H1 (cell line): Measurements from ENCODE around the gene ULBP3. TPM values are rescaled to one million over a fixed set of nuclear protein-coding genes. Genes with fewer than 3 reads are reported as not detected.

Source experiments
- CTCF ChIA-PET: fragments of 300-600 bp; sonication (Branson Sonifier 250); formaldehyde crosslinking; loops from one replicate; lab custom pipeline; 2021; ENCODE audit not compliant: partially characterized antibody; lab: Charles Lee
- POLR2A ChIA-PET: fragments of 300-600 bp; sonication (Branson Sonifier 250); formaldehyde crosslinking; loops from one replicate; lab custom pipeline; 2021; ENCODE audit warnings: inconsistent platforms; ENCODE audit not compliant: partially characterized antibody; lab: Charles Lee
- DNase-seq, 2 experiments: peaks; one replicate each; pipeline versions ENCODE4 v3.0.0 to v3.0.0-alpha.2; 2010 to 2022; ENCODE audit warnings: low spot score in 2 of 2, low read depth in 1 of 2, mixed read lengths in 1 of 2
- FAIRE-seq: peaks from 2 replicates; lab custom pipeline; 2011; peaks lifted over from hg19 to GRCh38; lab: Jason Lieb, UNC
- H2AFZ ChIP-seq: 2 replicates; pipeline ENCODE4 v1.8.1; 2012; ENCODE audit warnings: low read length, inconsistent platforms
- H2AK5ac ChIP-seq: 2 replicates; pipeline ENCODE4 v1.6.1; 2013; ENCODE audit warnings: low read depth, low read length
- H2BK120ac ChIP-seq: replicated peaks from 2 replicates; pipeline ENCODE3; 2013; ENCODE audit warnings: low read depth, low read length, inconsistent platforms
- H2BK12ac ChIP-seq: 2 replicates; pipeline ENCODE4 v1.6.1; 2013; ENCODE audit warnings: low read depth, low read length
- H2BK15ac ChIP-seq: 2 replicates; pipeline ENCODE4 v1.6.1; 2013; ENCODE audit warnings: low read length
- H2BK20ac ChIP-seq: 2 replicates; pipeline ENCODE4 v1.6.1; 2013; ENCODE audit warnings: low read length
- H2BK5ac ChIP-seq: 2 replicates; pipeline ENCODE4 v1.6.1; 2013; ENCODE audit warnings: low read depth, low read length
- H3K14ac ChIP-seq: 2 replicates; pipeline ENCODE4 v1.6.1; 2013; ENCODE audit warnings: inconsistent platforms; ENCODE audit not compliant: insufficient read length
- H3K18ac ChIP-seq: 2 replicates; pipeline ENCODE4 v1.6.1; 2013; ENCODE audit warnings: low read length; ENCODE audit errors: extremely low read depth
- H3K23ac ChIP-seq: 2 replicates; pipeline ENCODE4 v1.6.1; 2013; ENCODE audit warnings: inconsistent platforms; ENCODE audit not compliant: insufficient read length
- H3K23me2 ChIP-seq: 2 replicates; pipeline ENCODE4 v1.6.1; 2013; ENCODE audit warnings: low read depth, low read length
- H3K27ac ChIP-seq: 2 replicates; pipeline ENCODE4 v1.6.1; 2011; ENCODE audit warnings: low read depth, low read length, inconsistent platforms
- H3K27me3 ChIP-seq, 4 experiments: replicated peaks in 1 of 4; 1 replicate in 1 of 4; 2 replicates in 3 of 4; pipeline versions ENCODE4 v1.6.1 to v1.8.1; 2011 to 2013; ENCODE audit warnings: low read length in 3 of 4, mild to moderate bottlenecking in 3 of 4, inconsistent platforms in 2 of 4, mixed read lengths in 2 of 4, moderate library complexity in 1 of 4; ENCODE audit not compliant: control insufficient read depth in 3 of 4, insufficient read depth in 3 of 4; ENCODE audit errors: extremely low read depth in 1 of 4
- H3K36me3 ChIP-seq, 4 experiments: 2 replicates each; pipeline versions ENCODE4 v1.6.1 to v1.8.1; 2011 to 2013; ENCODE audit warnings: mild to moderate bottlenecking in 4 of 4, low read length in 3 of 4, moderate library complexity in 2 of 4, control low read depth in 1 of 4, inconsistent platforms in 1 of 4; ENCODE audit not compliant: insufficient read depth in 4 of 4, control insufficient read depth in 2 of 4
- H3K4ac ChIP-seq: replicated peaks from 2 replicates; pipeline ENCODE3; 2013; ENCODE audit warnings: low read length, low read depth, mixed read lengths, inconsistent platforms; ENCODE audit not compliant: insufficient read length
- H3K4me1 ChIP-seq, 4 experiments: replicated peaks in 1 of 4; 1 replicate in 1 of 4; 2 replicates in 3 of 4; pipeline versions ENCODE4 v1.6.1 to v1.8.1; 2011 to 2013; ENCODE audit warnings: low read length in 3 of 4, inconsistent platforms in 2 of 4, mixed read lengths in 1 of 4; ENCODE audit not compliant: insufficient read depth in 4 of 4, control insufficient read depth in 3 of 4
- H3K4me2 ChIP-seq, 2 experiments: 2 replicates each; pipeline versions ENCODE4 v1.6.1 to v1.8.1; 2011 to 2013; ENCODE audit warnings: low read depth in 2 of 2, low read length in 2 of 2, control low read depth in 1 of 2, inconsistent platforms in 1 of 2, mild to moderate bottlenecking in 1 of 2; ENCODE audit not compliant: insufficient read depth in 1 of 2
- H3K4me3 ChIP-seq, 4 experiments: fragments of 200-600, 300-600 bp in 1 of 4; sonication (generic), shearing (Covaris generic), sonication (Bioruptor Twin) in 1 of 4; 2 replicates each; pipeline versions ENCODE4 v1.5.1 to v1.8.1; 2011 to 2016; ENCODE audit warnings: low read length in 4 of 4, low read depth in 3 of 4, control low read depth in 2 of 4, inconsistent platforms in 2 of 4, mild to moderate bottlenecking in 2 of 4, mixed read lengths in 1 of 4, moderate library complexity in 1 of 4; ENCODE audit not compliant: insufficient read depth in 2 of 4; ENCODE audit errors: extremely low read depth in 1 of 4
- H3K56ac ChIP-seq: replicated peaks from 2 replicates; pipeline ENCODE3; 2013; ENCODE audit warnings: low read depth, mild to moderate bottlenecking, mixed read lengths, low read length, inconsistent platforms; ENCODE audit not compliant: insufficient read length
- H3K79me1 ChIP-seq: 2 replicates; pipeline ENCODE4 v1.6.1; 2013; ENCODE audit warnings: low read depth, low read length, control low read depth
- H3K79me2 ChIP-seq, 2 experiments: 2 replicates each; pipeline versions ENCODE4 v1.6.1 to v1.8.1; 2012 to 2013; ENCODE audit warnings: low read length in 2 of 2, mild to moderate bottlenecking in 2 of 2, inconsistent platforms in 1 of 2; ENCODE audit not compliant: insufficient read depth in 2 of 2, control insufficient read depth in 1 of 2
- H3K9ac ChIP-seq, 4 experiments: replicated peaks in 1 of 4; 1 replicate in 1 of 4; 2 replicates in 3 of 4; pipeline versions ENCODE4 v1.6.1 to v1.8.1; 2011 to 2013; ENCODE audit warnings: low read depth in 3 of 4, low read length in 3 of 4, control low read depth in 2 of 4, mild to moderate bottlenecking in 2 of 4, moderate library complexity in 2 of 4, inconsistent platforms in 1 of 4; ENCODE audit errors: extremely low read depth in 1 of 4
- H3K9me3 ChIP-seq, 2 experiments: 2 replicates each; pipeline versions ENCODE4 v1.6.1 to v1.8.1; 2012 to 2013; ENCODE audit warnings: mild to moderate bottlenecking in 2 of 2, moderate library complexity in 2 of 2, control low read depth in 1 of 2, inconsistent platforms in 1 of 2, low read depth in 1 of 2, low read length in 1 of 2, mixed read lengths in 1 of 2; ENCODE audit not compliant: insufficient read depth in 2 of 2
- H4K20me1 ChIP-seq, 2 experiments: replicated peaks in 1 of 2; 2 replicates each; pipeline versions ENCODE3 to v1.8.1; 2011 to 2013; ENCODE audit warnings: inconsistent platforms in 2 of 2, low read length in 2 of 2, mild to moderate bottlenecking in 1 of 2; ENCODE audit not compliant: insufficient read depth in 2 of 2, control insufficient read depth in 1 of 2
- H4K5ac ChIP-seq: 2 replicates; pipeline ENCODE4 v1.6.1; 2013; ENCODE audit warnings: low read length, low read depth, mixed read lengths, inconsistent platforms; ENCODE audit not compliant: insufficient read length
- H4K8ac ChIP-seq: 2 replicates; pipeline ENCODE4 v1.8.0; 2013; ENCODE audit warnings: mild to moderate bottlenecking, moderate library complexity, low read length, inconsistent platforms; ENCODE audit not compliant: insufficient read depth; ENCODE audit errors: extremely low read depth
- H4K91ac ChIP-seq: replicated peaks from 2 replicates; pipeline ENCODE3; 2013; ENCODE audit warnings: low read length, mixed read lengths, inconsistent platforms; ENCODE audit not compliant: insufficient read length
- CEBPB ChIP-seq: IDR thresholded peaks from 2 replicates; pipeline ENCODE4 v1.6.1; 2012; ENCODE audit warnings: low read depth, low read length
- E2F6 ChIP-seq: IDR thresholded peaks from 2 replicates; pipeline ENCODE4 v1.6.1; 2012; ENCODE audit warnings: inconsistent platforms
- KDM4A ChIP-seq: IDR thresholded peaks from one replicate; pipeline ENCODE4 v1.7.1; 2012; ENCODE audit warnings: low read depth, mild to moderate bottlenecking, moderate library complexity, low read length, inconsistent platforms; ENCODE audit not compliant: severe bottlenecking
- KDM5A ChIP-seq: fragments of 200-600 bp; IDR thresholded peaks from 2 replicates; pipeline ENCODE4 v1.7.1; 2012; ENCODE audit warnings: mild to moderate bottlenecking, low read length, inconsistent platforms, mixed read lengths
- MAX ChIP-seq: IDR thresholded peaks from 2 replicates; pipeline ENCODE4 v1.6.1; 2012; ENCODE audit warnings: inconsistent platforms
- NANOG ChIP-seq: IDR thresholded peaks from 2 replicates; pipeline ENCODE4 v1.6.1; 2011; ENCODE audit warnings: low read length, low read depth, mild to moderate bottlenecking, inconsistent platforms; ENCODE audit not compliant: insufficient read depth, poor library complexity, severe bottlenecking
- SAP30 ChIP-seq: fragments of 300-600 bp; sonication (generic); IDR thresholded peaks from 2 replicates; pipeline ENCODE4 v1.7.1; 2012; ENCODE audit warnings: low read length, moderate library complexity, mild to moderate bottlenecking, inconsistent platforms; ENCODE audit not compliant: insufficient read depth, insufficient replicate concordance
- SP1 ChIP-seq: IDR thresholded peaks from 2 replicates; pipeline ENCODE4 v1.6.1; 2011; ENCODE audit warnings: low read depth, low read length
- SP2 ChIP-seq: IDR thresholded peaks from 2 replicates; pipeline ENCODE4 v1.6.1; 2012; ENCODE audit warnings: mild to moderate bottlenecking, low read length, inconsistent platforms
- SP4 ChIP-seq: IDR thresholded peaks from 2 replicates; pipeline ENCODE4 v1.6.1; 2012; ENCODE audit warnings: low read length, inconsistent platforms
- SRF ChIP-seq: IDR thresholded peaks from 2 replicates; pipeline ENCODE4 v1.6.1; 2011; ENCODE audit warnings: mild to moderate bottlenecking, low read depth, low read length, moderate library complexity
- USF2 ChIP-seq: IDR thresholded peaks from 2 replicates; pipeline ENCODE4 v1.6.1; 2011; ENCODE audit warnings: low read length, improper control_type of control experiment
- WGBS, 2 experiments: shearing (Covaris generic) in 1 of 2; methylation state at CpG; one replicate each; pipeline versions ENCODE4 v1.1.6 to v1.1.7; 2013 to 2015; ENCODE audit warnings: low lambda C conversion rate in 2 of 2, mixed read lengths in 2 of 2, inconsistent platforms in 1 of 2, low coverage in 1 of 2, missing lambda C conversion rate in 1 of 2; ENCODE audit not compliant: insufficient replicate concordance in 2 of 2, insufficient coverage in 1 of 2, insufficient read length in 1 of 2; ENCODE audit errors: extremely low coverage in 1 of 2, missing lambda C conversion rate in 1 of 2; 5-methylcytosine and 5-hydroxymethylcytosine counted together
- polyA plus RNA-seq, 7 experiments: library from polyadenylated mRNA; depleted of rRNA in 3 of 7; stranded (reverse) in 5 of 7; unstranded in 2 of 7; fragments of >200 nt in 5 of 7; fragments of 200-250 nt in 2 of 7; gene quantifications; 1 replicate in 5 of 7; 2 replicates in 1 of 7; 4 replicates in 1 of 7; pipeline versions ENCODE4 v1.2.1 to v1.2.3, GENCODE V29; 2011 to 2013; ENCODE audit warnings: missing spikeins in 2 of 7, mixed read lengths in 2 of 7
- total RNA-seq: library from RNA; stranded (reverse); fragmentation: NEBNext Ultra II Directional; extraction: Animal tissue kit (Norgen Biotek cat#: 25700); gene quantifications from 2 replicates; pipeline ENCODE4 v1.2.1, GENCODE V29; 2021

Gene ULBP3
- total and polyA plus RNA-seq, 2 of the 8 experiments (the other 6 are each of a cell fraction or from before 2014, with no cell fraction given): 1.9 to 4.2 TPM

- no peak overlapping the region for H2BK5ac ChIP-seq
- no peak overlapping the region for H3K18ac ChIP-seq
- no peak overlapping the region for H3K4me2 ChIP-seq
- H3K14ac ChIP-seq: no peak overlapping the region
- no peak overlapping the region for H3K4ac ChIP-seq
- H3K4me1 ChIP-seq: no peaks in the 10 kb centered on the region
- no peaks in the 10 kb centered on the region for H3K79me2 ChIP-seq
- H3K79me1 ChIP-seq: no peaks in the 10 kb centered on the region
- CTCF ChIA-PET: interaction anchor here (1.0 kb wide), 1 partner anchor 10 kb away, joined by 4 read pairs; no protein-coding TSS in a partner anchor
- DNase-seq (no peak), FAIRE-seq (no peak)
- H2BK120ac ChIP-seq: no peak overlapping the region
- H3K9ac ChIP-seq: no peak overlapping the region
- no peak overlapping the region for H4K5ac ChIP-seq
- H3K9me3 ChIP-seq: peaks cover 0 to 4% of the 10 kb centered on the region in 2 experiments; a peak in 1 of 4 replicates
- POLR2A ChIA-PET: no interaction called here
- no peak overlapping the region for H3K23ac ChIP-seq
- H3K27ac ChIP-seq: no peak overlapping the region
- no peaks in the 10 kb centered on the region for H4K20me1 ChIP-seq
- H3K27me3 ChIP-seq: no peaks in the 10 kb centered on the region
- H2BK15ac ChIP-seq: no peak overlapping the region
- H3K4me3 ChIP-seq: no peak overlapping the region
- no peak overlapping the region for H4K91ac ChIP-seq
- no peaks in the 10 kb centered on the region for H3K36me3 ChIP-seq
- no peak overlapping the region for H2AFZ ChIP-seq
- WGBS, 2 experiments: 89% methylated on average over 8 of the region's 8 CpGs; no CpG with 5 or more reads in 1 of the 2 experiments
- H3K56ac ChIP-seq: no peak overlapping the region
- no peak overlapping the region for H2AK5ac ChIP-seq
- H3K23me2 ChIP-seq: no peaks in the 10 kb centered on the region
- H2BK20ac ChIP-seq: no peak overlapping the region
- H4K8ac ChIP-seq: no peak overlapping the region
- H2BK12ac ChIP-seq: no peak overlapping the region
- TF ChIP-seq KDM5A (no peak), E2F6 (no peak), USF2 (no peak), SP2 (no peak), SP1 (no peak), SP4 (no peak), NANOG (no peak), CEBPB (no peak), SRF (no peak), KDM4A (no peak), MAX (no peak), SAP30 (no peak)
Observed at GRCh38 chr6:150116200-150116800, 47.4 kb upstream of the ULBP3 start.
